Cardiac muscle cell (in vitro differentiated cells and primary cell): ENCODE measurements around the gene EYA4. TPM values are rescaled to one million over a fixed set of nuclear protein-coding genes. Genes with fewer than 3 reads are reported as not detected.
A peak's percentile ranks its signal among the peaks of the same experiment; 100 is the strongest.

Source experiments
- DNase-seq, 2 donors: peaks; one replicate each; pipeline versions ENCODE4 v3.0.0 to v3.0.0-alpha.2; 2010 to 2017; ENCODE audit warnings: low read depth in 1 of 2, low spot score in 1 of 2
- H3K27ac ChIP-seq: fragments of 200-600 bp; sonication (generic); 2 replicates; pipeline ENCODE4 v1.5.1; 2016
- H3K27me3 ChIP-seq: fragments of 200-600 bp; sonication (generic); 2 replicates; pipeline ENCODE4 v1.6.0; 2016; ENCODE audit warnings: control low read depth
- H3K36me3 ChIP-seq: fragments of 200-600 bp; sonication (generic); 2 replicates; pipeline ENCODE4 v1.5.1; 2016; ENCODE audit warnings: control low read depth
- H3K4me1 ChIP-seq: fragments of 200-600 bp; sonication (generic); 2 replicates; pipeline ENCODE4 v1.8.1; 2017; ENCODE audit warnings: low read depth, mild to moderate bottlenecking, mixed run types
- H3K4me3 ChIP-seq: fragments of 200-600 bp; sonication (generic); 2 replicates; pipeline ENCODE4 v1.5.1; 2016; ENCODE audit warnings: mild to moderate bottlenecking
- H3K9me3 ChIP-seq: fragments of 200-600 bp; sonication (generic); 2 replicates; pipeline ENCODE4 v1.5.1; 2017; ENCODE audit warnings: low read depth, mild to moderate bottlenecking, control low read depth
- polyA plus RNA-seq: library from polyadenylated mRNA; unstranded; fragments of >200 nt; fragmentation: Nextera tagmentation; extraction: Ambion mirVana; gene quantifications from 2 replicates; pipeline ENCODE4 v1.2.1, GENCODE V29; 2016
- total RNA-seq: library from RNA; depleted of rRNA; stranded (reverse); fragments of >200 nt; gene quantifications from 2 replicates; pipeline ENCODE4 v1.2.3, GENCODE V29; 2016
- TF ChIP-seq, protein P1 (sequence below): IDR thresholded peaks from 2 replicates; pipeline ENCODE4 v1.5.1; 2012; ENCODE audit warnings: low read depth, mild to moderate bottlenecking, low read length

Gene EYA4
- total and polyA plus RNA-seq, 2 experiments from 2014 or later, result 0.03 to 0.11 TPM

DNA sequence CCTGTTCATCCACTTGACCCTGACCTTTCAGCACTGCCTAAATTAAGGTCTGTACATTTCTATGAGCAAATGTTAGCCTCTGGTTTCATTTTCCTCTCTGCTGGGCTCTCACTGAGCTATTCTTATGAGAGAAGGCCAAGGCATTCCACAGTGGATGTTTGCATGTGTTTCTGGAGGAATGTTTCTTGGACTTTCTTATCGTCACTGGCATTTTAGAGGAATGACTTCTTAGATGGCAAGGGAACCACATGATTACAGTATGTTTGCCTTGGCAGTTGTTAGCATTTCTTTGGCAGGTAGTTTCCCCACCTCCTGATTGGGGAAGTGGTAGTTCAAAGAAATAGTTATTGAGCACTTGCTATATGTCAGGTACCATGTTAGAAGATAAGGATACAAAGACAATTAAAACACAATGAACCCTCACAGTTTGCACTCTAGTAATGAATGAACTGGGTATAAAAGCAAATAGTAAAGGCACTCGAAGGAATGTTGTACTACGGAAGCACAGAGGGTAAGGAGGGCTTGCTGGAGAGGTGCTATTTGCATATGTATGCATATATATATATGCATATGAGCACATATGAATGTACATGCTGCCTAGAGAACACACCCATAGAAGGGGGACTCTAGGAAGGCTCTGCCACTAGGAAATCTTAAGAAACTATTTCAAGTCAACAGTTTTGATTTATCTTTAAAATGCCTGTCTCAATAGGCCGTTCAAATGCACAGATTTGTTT lies 307.4 kb downstream of the EYA4 start:
- H3K36me3 ChIP-seq, result no peaks in the 10 kb centered on the region
- H3K27ac ChIP-seq, result peak overlapping the region; percentile 41
- peaks cover 26% of the 10 kb centered on the region for H3K4me1 ChIP-seq
- H3K4me3 ChIP-seq, result no peak overlapping the region
- no peaks in the 10 kb centered on the region for H3K9me3 ChIP-seq
- no peaks in the 10 kb centered on the region for H3K27me3 ChIP-seq
- peak; percentile 51 to 78 for DNase-seq
- TF ChIP-seq, protein P1, sequence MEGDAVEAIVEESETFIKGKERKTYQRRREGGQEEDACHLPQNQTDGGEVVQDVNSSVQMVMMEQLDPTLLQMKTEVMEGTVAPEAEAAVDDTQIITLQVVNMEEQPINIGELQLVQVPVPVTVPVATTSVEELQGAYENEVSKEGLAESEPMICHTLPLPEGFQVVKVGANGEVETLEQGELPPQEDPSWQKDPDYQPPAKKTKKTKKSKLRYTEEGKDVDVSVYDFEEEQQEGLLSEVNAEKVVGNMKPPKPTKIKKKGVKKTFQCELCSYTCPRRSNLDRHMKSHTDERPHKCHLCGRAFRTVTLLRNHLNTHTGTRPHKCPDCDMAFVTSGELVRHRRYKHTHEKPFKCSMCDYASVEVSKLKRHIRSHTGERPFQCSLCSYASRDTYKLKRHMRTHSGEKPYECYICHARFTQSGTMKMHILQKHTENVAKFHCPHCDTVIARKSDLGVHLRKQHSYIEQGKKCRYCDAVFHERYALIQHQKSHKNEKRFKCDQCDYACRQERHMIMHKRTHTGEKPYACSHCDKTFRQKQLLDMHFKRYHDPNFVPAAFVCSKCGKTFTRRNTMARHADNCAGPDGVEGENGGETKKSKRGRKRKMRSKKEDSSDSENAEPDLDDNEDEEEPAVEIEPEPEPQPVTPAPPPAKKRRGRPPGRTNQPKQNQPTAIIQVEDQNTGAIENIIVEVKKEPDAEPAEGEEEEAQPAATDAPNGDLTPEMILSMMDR, result no peak

DNA sequence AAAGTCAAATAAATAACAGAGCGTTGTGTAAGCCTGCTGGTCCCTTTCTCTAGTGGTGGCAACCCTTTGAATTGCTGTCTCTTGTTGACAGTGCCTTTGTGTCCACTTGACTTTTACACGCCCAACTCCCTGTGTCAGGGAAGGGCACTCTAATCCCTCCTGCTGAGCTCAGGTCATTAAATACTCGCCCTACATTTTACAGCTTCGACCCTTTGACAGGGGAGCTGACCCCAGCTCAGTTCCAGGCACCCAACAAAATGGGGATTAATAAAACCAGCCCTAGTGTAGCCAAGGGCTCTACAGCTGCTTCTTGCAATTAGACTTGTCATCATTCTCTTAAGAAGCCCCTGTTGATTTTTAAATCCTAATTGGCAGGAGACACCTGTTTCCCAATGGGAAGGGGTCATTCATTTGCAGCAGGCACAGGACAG lies 308.2 kb downstream of the EYA4 start:
- Histone ChIP-seq H3K27ac (no peak overlapping the region), H3K4me3 (no peak overlapping the region), H3K27me3 (no peaks in the 10 kb centered on the region), H3K36me3 (no peaks in the 10 kb centered on the region), H3K4me1 (peaks cover 26% of the 10 kb centered on the region), H3K9me3 (no peaks in the 10 kb centered on the region)
- TF ChIP-seq, protein P1, result no peak
- DNase-seq, result no peak

DNA sequence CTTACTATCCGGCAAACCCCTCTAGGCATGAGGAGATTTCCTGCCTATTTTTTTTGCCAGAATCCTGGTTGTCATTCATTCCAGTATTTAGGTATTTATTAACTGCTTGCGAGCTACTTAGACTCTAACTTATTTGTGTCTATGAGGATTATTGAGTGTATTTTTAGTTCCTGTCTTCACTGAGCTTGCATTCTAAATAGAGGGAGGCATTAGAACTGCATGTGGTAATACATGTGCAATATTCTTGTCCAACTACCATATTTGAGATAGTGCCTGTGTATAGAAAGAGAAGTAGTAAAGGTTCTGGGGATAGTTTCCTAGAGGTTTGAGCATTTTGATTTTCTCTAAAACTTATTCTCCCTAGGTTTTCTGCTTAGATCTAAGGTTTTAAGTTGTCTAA lies 308.9 kb downstream of the EYA4 start:
- no peak for DNase-seq
- TF ChIP-seq, protein P1, result no peak
- Histone ChIP-seq H3K27ac (no peak overlapping the region), H3K4me3 (no peak overlapping the region), H3K9me3 (no peaks in the 10 kb centered on the region), H3K4me1 (peaks cover 26% of the 10 kb centered on the region), H3K36me3 (no peaks in the 10 kb centered on the region), H3K27me3 (no peaks in the 10 kb centered on the region)

DNA sequence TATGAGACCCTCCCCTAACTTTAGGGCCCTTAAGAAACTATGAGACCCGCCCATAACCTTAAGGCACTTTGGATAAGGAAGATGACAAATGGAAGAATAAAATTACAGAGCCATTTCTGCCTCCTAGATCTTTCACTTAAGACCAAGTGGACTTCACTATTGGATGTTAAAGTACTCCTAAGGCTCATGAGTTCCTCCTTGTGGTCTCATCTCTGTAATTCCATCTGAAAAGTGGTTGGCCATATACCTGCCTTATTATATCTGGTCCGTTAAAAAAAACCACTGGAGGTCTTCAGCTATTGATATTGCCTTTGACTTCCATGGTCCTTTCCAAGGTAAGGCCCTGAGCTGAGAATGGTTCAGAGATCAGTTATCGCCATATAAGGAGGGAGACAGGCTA lies 310.3 kb downstream of the EYA4 start:
- no peak for DNase-seq
- no peaks in the 10 kb centered on the region for H3K27me3 ChIP-seq
- H3K9me3 ChIP-seq, result no peaks in the 10 kb centered on the region
- TF ChIP-seq, protein P1, result no peak
- H3K4me1 ChIP-seq, result peaks cover 26% of the 10 kb centered on the region
- H3K4me3 ChIP-seq, result no peak overlapping the region
- H3K36me3 ChIP-seq, result no peaks in the 10 kb centered on the region
- H3K27ac ChIP-seq, result no peak overlapping the region

DNA sequence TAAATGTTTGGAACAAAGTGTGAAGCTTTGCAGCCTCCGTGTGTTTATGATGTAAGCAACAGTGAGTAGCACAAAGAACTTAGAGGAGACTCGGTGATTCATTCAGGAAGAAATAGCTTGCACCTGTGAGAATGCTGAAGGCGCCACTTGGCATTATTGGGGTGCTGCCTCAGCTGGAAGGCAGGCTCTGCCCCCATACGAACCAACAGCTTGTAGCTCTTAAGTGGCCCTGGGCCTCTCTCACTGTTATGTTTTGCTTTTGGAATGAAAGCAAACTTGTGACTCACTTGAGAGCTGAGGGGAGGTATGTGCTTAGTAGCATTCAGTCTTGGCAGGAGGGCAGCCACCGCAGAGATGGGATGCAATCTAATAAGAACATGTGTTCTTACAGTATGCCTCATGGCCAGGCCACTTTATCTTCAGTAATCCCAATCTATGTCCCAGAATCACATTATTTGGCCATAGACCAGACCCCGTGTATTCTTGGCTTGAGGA lies 310.7 kb downstream of the EYA4 start:
- Histone ChIP-seq H3K27me3 (no peaks in the 10 kb centered on the region), H3K36me3 (no peaks in the 10 kb centered on the region), H3K27ac (no peak overlapping the region), H3K9me3 (no peaks in the 10 kb centered on the region), H3K4me1 (peaks cover 26% of the 10 kb centered on the region), H3K4me3 (no peak overlapping the region)
- DNase-seq, result peak; percentile 60 to 98
- TF ChIP-seq, protein P1, result no peak
